Heart left ventricle (tissue), 16 donors: ENCODE measurements around the gene XIAP. TPM values are rescaled to one million over a fixed set of nuclear protein-coding genes. Genes with fewer than 3 reads are reported as not detected.
"Not testable (repeated sequence)": the region's sequence is repeated elsewhere in the genome, so short reads cannot be mapped to it uniquely, and the experiment has no call there.

Experiments used
- ATAC-seq, 4 donors: fragments of 200-7000 bp; cut with Tn5 transposase; one replicate each; pipeline ENCODE4 v1.9.1; 2020 to 2022; ENCODE audit warnings: moderate library complexity in 4 of 4, mild to moderate bottlenecking in 3 of 4, moderate number of reproducible peaks in 1 of 4
- DNase-seq, 5 donors: peaks; one replicate each; pipeline ENCODE4 v3.0.0-alpha.2; 2020
- H3K27ac ChIP-seq, 12 donors: fragments of 200-600 bp; sonication (generic) in 4 of 12; one replicate each; pipeline versions ENCODE4 v1.5.0 to v1.8.0; 2016 to 2022; ENCODE audit warnings: mild to moderate bottlenecking in 2 of 12
- H3K27me3 ChIP-seq, 9 donors: fragments of 200-600 bp; sonication (generic) in 2 of 9; one replicate each; pipeline versions ENCODE4 v1.5.1 to v1.8.0; 2016 to 2022; ENCODE audit warnings: mild to moderate bottlenecking in 3 of 9
- H3K36me3 ChIP-seq, 9 donors: fragments of 200-600 bp; sonication (generic) in 2 of 9; one replicate each; pipeline versions ENCODE4 v1.5.0 to v1.8.0; 2018 to 2022; ENCODE audit warnings: mild to moderate bottlenecking in 2 of 9
- H3K4me1 ChIP-seq, 12 donors: fragments of 200-600 bp; sonication (generic) in 4 of 12; one replicate each; pipeline versions ENCODE4 v1.5.0 to v1.8.0; 2016 to 2022; ENCODE audit warnings: mild to moderate bottlenecking in 3 of 12
- H3K4me3 ChIP-seq, 12 donors: fragments of 200-600 bp; sonication (generic) in 4 of 12; one replicate each; pipeline versions ENCODE4 v1.5.0 to v1.8.0; 2017 to 2022; ENCODE audit warnings: mild to moderate bottlenecking in 9 of 12, moderate library complexity in 4 of 12
- H3K9me3 ChIP-seq, 12 donors: fragments of 200-600 bp; sonication (generic) in 4 of 12; one replicate each; pipeline versions ENCODE4 v1.5.0 to v1.8.0; 2016 to 2022; ENCODE audit warnings: mild to moderate bottlenecking in 1 of 12
- POLR2A ChIP-seq, 2 donors: fragments of 450-650 bp; IDR thresholded peaks; one replicate each; pipeline ENCODE4 v1.6.1; 2017; ENCODE audit warnings: antibody characterized with exemption in 2 of 2, mild to moderate bottlenecking in 2 of 2, moderate library complexity in 2 of 2
- WGBS, 4 donors: extraction: QIAGEN DNeasy Blood & Tissue Kit in 2 of 4; methylation state at CpG; one replicate each; pipeline versions ENCODE4 v1.1.5 to v1.1.7; 2013 to 2018; 5-methylcytosine and 5-hydroxymethylcytosine counted together
- intact Hi-C, 10 donors: fragments of 100-400 bp; cut with DNase I; formaldehyde crosslinking; loops; one replicate each; pipeline versions ENCODE4 v1.11.1 to v1.14.2; 2022
- polyA plus RNA-seq, 2 donors: library from polyadenylated mRNA; stranded (reverse); fragments of 200-250 nt; gene quantifications; one replicate each; pipeline ENCODE4 v1.2.3, GENCODE V29; 2013
- total RNA-seq, 9 donors: library from RNA; depleted of rRNA in 2 of 9; stranded (reverse); fragments of >200 nt in 2 of 9; fragmentation: NEBNext Ultra II Directional in 3 of 9; extraction: Animal tissue kit (Norgen Biotek cat#: 25700) in 3 of 9; gene quantifications; one replicate each; pipeline versions ENCODE4 v1.1.0 to v1.2.4, GENCODE V29; 2016 to 2023
- TF ChIP-seq, protein P1 (sequence below), 12 donors: fragments of 200-600 bp; sonication (generic) in 4 of 12; IDR thresholded peaks; one replicate each; pipeline versions ENCODE4 v1.5.0 to v1.8.0; 2018 to 2022; ENCODE audit warnings: antibody characterized with exemption in 12 of 12, mild to moderate bottlenecking in 5 of 12
- donor health status: ischemic (EF 13 %, LVEDD 7.1; RV severe dilation, severe dysfunction).
- donor health status: healthy with polysubstance abuse.
- donor health status: DM: no; HTN: yes; CAD: no.
- donor health status: DM: no; HTN: no; CAD: no.
- donor health status: ischemic (EF 25% LVEDD 6.9; RV normal size, moderate dysfunction).
- donor health status: ischemic (EF 25% LVEDD 5.7; RV mildly dilated, moderate dysfunction).
- donor health status: healthy.
- donor health status: DM: yes; HTN: yes; CAD: no.
- donor health status: ischemic (EF 35%, LVEDD 5.7; RV mildly dilated, moderate dysfunction).
- donor health status: nonischemic (EF 11% LVEDD 7.7; RV severe dilation, severe dysfunction).
- donor health status: DM: yes; HTN: yes; CAD: no.
- donor health status: PGD.
- donor health status: ischemic (EF 29% LVEDD 5.4; RV normal size, mild dysfunction).
- donor health status: nonischemic (EF 23%, LVEDD 6.1; RV moderate dilation, normal function).

XIAP gene
- total and polyA plus RNA-seq, 11 donors, result 6.8 to 44.3 (median 23.9) TPM

- Histone ChIP-seq H3K27me3 (no peaks in the 10 kb centered on the region), H3K36me3 (no peaks in the 10 kb centered on the region), H3K4me1 (no peaks in the 10 kb centered on the region), H3K9me3 (no peaks in the 10 kb centered on the region), H3K4me3 (no peak overlapping the region), H3K27ac (no peak overlapping the region)
- intact Hi-C loops, result no loop called here
- 50 to 88% (median 86%) methylated on average over 1 of the region's 1 CpG for WGBS, 4 donors
- TF ChIP-seq POLR2A (IDR thresholded peaks at IDR 0.05), result no peak
- DNase-seq (no peak), ATAC-seq (no peak)
These were observed 60.4 kb downstream of the XIAP start for GRCh38 chrX:123920105-123920785.

DNA sequence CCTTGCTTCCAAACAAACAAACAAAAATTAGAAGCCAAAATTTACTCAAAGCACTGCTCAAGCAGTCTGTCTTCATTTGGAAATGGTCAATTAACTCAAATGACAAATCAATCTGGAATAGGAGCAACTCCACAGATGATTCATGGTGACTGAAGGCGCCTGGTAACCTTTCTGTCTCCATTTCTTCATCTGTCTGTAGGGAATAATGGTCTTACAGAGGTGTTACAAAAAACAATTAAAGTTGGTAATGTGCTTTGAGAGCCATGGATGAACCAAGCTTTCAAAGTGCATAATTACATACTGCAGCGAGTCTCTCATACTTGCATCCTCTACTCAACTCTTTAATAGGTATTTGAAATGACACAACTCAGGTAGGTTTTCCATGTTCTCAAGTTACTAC, 63.4 kb downstream of the XIAP start:
- Histone ChIP-seq H3K27ac (no peak overlapping the region), H3K27me3 (no peaks in the 10 kb centered on the region), H3K4me1 (no peaks in the 10 kb centered on the region), H3K36me3 (no peaks in the 10 kb centered on the region), H3K4me3 (no peak overlapping the region), H3K9me3 (no peaks in the 10 kb centered on the region)
- DNase-seq (no peak), ATAC-seq (no peak)
- no peak for TF ChIP-seq POLR2A (IDR thresholded peaks at IDR 0.05)
- TF ChIP-seq, protein P1, sequence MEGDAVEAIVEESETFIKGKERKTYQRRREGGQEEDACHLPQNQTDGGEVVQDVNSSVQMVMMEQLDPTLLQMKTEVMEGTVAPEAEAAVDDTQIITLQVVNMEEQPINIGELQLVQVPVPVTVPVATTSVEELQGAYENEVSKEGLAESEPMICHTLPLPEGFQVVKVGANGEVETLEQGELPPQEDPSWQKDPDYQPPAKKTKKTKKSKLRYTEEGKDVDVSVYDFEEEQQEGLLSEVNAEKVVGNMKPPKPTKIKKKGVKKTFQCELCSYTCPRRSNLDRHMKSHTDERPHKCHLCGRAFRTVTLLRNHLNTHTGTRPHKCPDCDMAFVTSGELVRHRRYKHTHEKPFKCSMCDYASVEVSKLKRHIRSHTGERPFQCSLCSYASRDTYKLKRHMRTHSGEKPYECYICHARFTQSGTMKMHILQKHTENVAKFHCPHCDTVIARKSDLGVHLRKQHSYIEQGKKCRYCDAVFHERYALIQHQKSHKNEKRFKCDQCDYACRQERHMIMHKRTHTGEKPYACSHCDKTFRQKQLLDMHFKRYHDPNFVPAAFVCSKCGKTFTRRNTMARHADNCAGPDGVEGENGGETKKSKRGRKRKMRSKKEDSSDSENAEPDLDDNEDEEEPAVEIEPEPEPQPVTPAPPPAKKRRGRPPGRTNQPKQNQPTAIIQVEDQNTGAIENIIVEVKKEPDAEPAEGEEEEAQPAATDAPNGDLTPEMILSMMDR (IDR thresholded peaks at IDR 0.05), result no peak
- intact Hi-C loops, result no loop called here
- WGBS, 4 donors, result 56 to 98% (median 82%) methylated on average over 2 of the region's 2 CpGs

DNA sequence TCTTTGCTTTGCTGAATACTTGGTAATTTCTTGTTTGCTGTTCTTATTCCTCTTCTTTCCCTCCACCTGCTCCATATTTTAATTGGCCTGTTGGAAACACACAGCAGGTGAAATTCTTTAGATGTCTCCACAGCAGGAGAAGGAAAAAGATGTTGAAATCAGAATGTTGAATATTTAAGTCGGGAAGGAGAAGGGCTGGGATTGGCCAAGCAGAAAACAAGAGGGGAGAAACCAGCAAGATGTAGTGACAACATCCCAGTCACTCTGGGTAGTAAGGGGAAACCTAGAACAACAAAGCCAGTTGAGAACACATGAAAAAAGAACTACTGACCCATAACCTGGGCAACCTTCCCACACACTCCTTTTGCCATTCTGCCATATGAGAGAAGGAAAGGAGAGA, 64.3 kb downstream of the XIAP start:
- intact Hi-C loops, result no loop called here
- Histone ChIP-seq H3K36me3 (no peaks in the 10 kb centered on the region), H3K4me1 (no peaks in the 10 kb centered on the region), H3K9me3 (no peaks in the 10 kb centered on the region), H3K4me3 (no peak overlapping the region), H3K27me3 (no peaks in the 10 kb centered on the region), H3K27ac (no peak overlapping the region)
- ATAC-seq, result no peak
- no peak for DNase-seq
- no peak for TF ChIP-seq POLR2A (IDR thresholded peaks at IDR 0.05)
- TF ChIP-seq, protein P1 (IDR thresholded peaks at IDR 0.05), result no peak
- 31 to 49% (median 44%) methylated on average over 1 of the region's 1 CpG for WGBS, 4 donors

DNA sequence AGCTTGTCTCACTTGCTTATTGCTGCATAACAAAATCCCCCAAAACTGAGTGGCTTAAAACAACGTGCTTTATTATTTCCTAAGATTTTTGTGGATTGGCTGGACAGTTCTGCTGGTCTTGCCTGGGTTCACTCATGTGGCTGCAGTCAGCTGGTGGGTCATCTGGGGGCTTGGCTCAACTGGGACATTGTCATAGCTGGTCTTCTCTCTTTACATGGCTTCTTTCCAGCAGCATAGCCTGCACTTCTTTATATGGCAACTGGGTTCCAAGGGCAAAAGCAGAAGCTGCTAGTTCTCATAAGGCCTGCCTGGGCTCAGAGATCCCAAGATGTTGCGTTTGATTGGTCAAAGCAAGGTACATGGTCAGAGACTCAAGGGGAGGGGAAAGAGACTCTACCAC, 68.0 kb downstream of the XIAP start:
- ATAC-seq, result no peak
- TF ChIP-seq, protein P1 (IDR thresholded peaks at IDR 0.05), result no peak
- TF ChIP-seq POLR2A (IDR thresholded peaks at IDR 0.05), result no peak
- Histone ChIP-seq H3K27me3 (no peaks in the 10 kb centered on the region), H3K36me3 (no peaks in the 10 kb centered on the region), H3K4me3 (no peak overlapping the region), H3K27ac (no peak overlapping the region), H3K4me1 (no peaks in the 10 kb centered on the region), H3K9me3 (no peaks in the 10 kb centered on the region)
- WGBS, 4 donors, result 68 to 90% (median 79%) methylated on average over 2 of the region's 2 CpGs
- DNase-seq, result no peak
- intact Hi-C loops, result no loop called here

GRCh38 chrX:123932055-123932454, 72.2 kb downstream of the XIAP start:
- H3K4me3 ChIP-seq, ATAC-seq, H3K27ac ChIP-seq, H3K9me3 ChIP-seq, intact Hi-C loops, H3K36me3 ChIP-seq, DNase-seq, H3K27me3 ChIP-seq, H3K4me1 ChIP-seq: not testable (repeated sequence)
- 45 to 66% (median 54%) methylated on average over 2 of the region's 2 CpGs for WGBS, 4 donors
